ENCODE data around the gene ADCY2.
A peak's percentile ranks its signal among the peaks of the same experiment; 100 is the strongest.

Gene ADCY2

DNA sequence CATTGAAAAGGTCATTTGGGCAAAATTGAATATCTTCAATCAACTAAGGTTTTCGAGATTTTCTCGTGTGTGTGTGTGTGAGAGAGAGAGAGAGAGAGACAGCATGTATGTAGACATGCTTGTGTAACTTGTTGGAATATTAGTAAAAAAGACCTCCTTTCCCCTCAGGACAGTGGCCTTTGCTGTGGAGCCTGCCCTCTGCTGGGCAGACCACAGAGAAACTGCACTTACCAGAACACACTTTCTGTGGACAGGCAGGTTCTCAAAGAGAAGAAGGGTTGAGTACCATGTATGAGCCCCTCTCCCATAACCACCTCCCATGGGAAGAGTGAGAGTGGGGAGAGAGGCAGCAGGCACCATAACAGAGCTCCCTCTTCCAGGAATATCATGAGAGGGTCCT, 409.4 kb downstream of the ADCY2 start:
- ChIA-PET POLR2A (no interaction called here), CTCF (interaction anchor here (1.5 to 2.1 kb wide), 2 partner anchors 9 to 60 kb away, joined by 3 to 11 read pairs; no protein-coding TSS in a partner anchor)
- peak; percentile 12 for TF ChIP-seq CTCF (IDR thresholded peaks at IDR 0.05; ENCODE audit: insufficient read depth, low read length, missing control alignments)

GRCh38 chr5:7808998-7809397, 413.1 kb downstream of the ADCY2 start:
- CTCF ChIA-PET: no interaction called here
- POLR2A ChIA-PET: no interaction called here
- H3K4me3 ChIP-seq (ENCODE audit: low read depth, low read length): no peak overlapping the region
- TF ChIP-seq CTCF (IDR thresholded peaks at IDR 0.05; ENCODE audit: insufficient read depth, low read length, missing control alignments): no peak
- no peak for DNase-seq (ENCODE audit: low read depth, low spot score)

More for the DNA sequence above, 409.4 kb downstream of the ADCY2 start:
- no peak for DNase-seq (ENCODE audit: low read depth, low spot score)
- no peak overlapping the region for H3K4me3 ChIP-seq (ENCODE audit: low read depth, low read length)

DNA sequence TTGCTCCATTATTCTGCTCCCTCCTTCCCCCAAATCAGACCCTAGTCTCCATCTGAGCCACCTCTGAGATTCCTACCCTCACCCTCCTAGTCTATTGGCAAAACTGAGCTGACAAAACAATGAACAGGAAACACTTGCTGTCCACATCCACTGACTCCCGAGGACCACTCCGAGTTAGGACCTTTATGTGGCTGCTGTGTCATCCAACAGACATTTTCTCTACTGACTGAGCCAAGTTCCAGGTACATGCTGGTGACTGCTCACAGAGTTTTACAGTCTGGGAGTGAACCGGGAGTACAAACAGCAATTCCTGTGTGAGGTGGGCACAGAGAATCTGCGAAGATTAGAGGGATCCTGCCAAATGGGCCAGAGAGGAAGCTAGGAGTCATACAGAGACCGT, 415.8 kb downstream of the ADCY2 start:
- ChIA-PET POLR2A (no interaction called here), CTCF (no interaction called here)
- no peak overlapping the region for H3K4me3 ChIP-seq (ENCODE audit: low read depth, low read length)
- TF ChIP-seq CTCF (IDR thresholded peaks at IDR 0.05; ENCODE audit: insufficient read depth, low read length, missing control alignments): no peak
- no peak for DNase-seq (ENCODE audit: low read depth, low spot score)

DNA sequence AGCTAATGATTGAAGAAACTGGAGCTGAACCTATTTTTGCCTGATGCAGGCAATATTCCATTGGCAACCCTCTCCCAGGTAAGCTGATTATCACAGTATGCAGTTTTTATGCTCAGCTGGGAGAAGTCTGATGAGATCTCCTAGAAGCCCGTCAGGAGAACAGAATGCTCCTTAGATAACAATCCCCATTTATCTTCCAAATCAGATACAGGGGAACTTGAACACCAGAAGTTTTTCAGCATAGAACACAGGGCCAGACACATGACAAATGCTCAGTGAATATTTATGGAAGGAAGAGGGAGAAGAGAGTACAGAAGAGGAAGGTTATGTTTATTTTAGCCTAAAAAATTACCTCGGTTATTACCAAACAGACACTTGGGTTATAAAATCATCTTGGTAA, 417.1 kb downstream of the ADCY2 start:
- no peak for TF ChIP-seq CTCF (IDR thresholded peaks at IDR 0.05; ENCODE audit: insufficient read depth, low read length, missing control alignments)
- ChIA-PET POLR2A (no interaction called here), CTCF (no interaction called here)
- no peak overlapping the region for H3K4me3 ChIP-seq (ENCODE audit: low read depth, low read length)
- no peak for DNase-seq (ENCODE audit: low read depth, low spot score)

GRCh38 chr5:7813576-7813975, 417.6 kb downstream of the ADCY2 start:
- POLR2A ChIA-PET: no interaction called here
- DNase-seq (ENCODE audit: low read depth, low spot score): no peak
- TF ChIP-seq CTCF (IDR thresholded peaks at IDR 0.05; ENCODE audit: insufficient read depth, low read length, missing control alignments): no peak
- CTCF ChIA-PET: interaction anchor here (0.6 to 3.0 kb wide), 3 partner anchors 9 to 66 kb away, joined by 3 to 11 read pairs (median 9); no protein-coding TSS in a partner anchor
- no peak overlapping the region for H3K4me3 ChIP-seq (ENCODE audit: low read depth, low read length)

GRCh38 chr5:7814816-7815215, 418.9 kb downstream of the ADCY2 start:
- no peak for TF ChIP-seq CTCF (IDR thresholded peaks at IDR 0.05; ENCODE audit: insufficient read depth, low read length, missing control alignments)
- CTCF ChIA-PET: interaction anchor here (2.7 to 3.0 kb wide), 2 partner anchors 9 to 10 kb away, joined by 9 to 11 read pairs; no protein-coding TSS in a partner anchor
- no peak overlapping the region for H3K4me3 ChIP-seq (ENCODE audit: low read depth, low read length)
- DNase-seq (ENCODE audit: low read depth, low spot score): no peak
- POLR2A ChIA-PET: no interaction called here

All from AG04449 (cell line).